NCI-H1930 (cell line): ENCODE measurements around the gene GCN1.
A peak's percentile ranks its signal among the peaks of the same experiment; 100 is the strongest.

Source experiments
- DNase-seq, 2 experiments: peaks; one replicate each; lab custom pipeline; 2025; lab: John Stamatoyannopoulos, UW

Gene GCN1

GRCh38 chr12:120093592-120094355 is 100.7 kb downstream of the GCN1 start:
- no peak for DNase-seq

- DNase-seq: no peak
These were observed 101.3 kb downstream of the GCN1 start for GRCh38 chr12:120093336-120093591.

- no peak for DNase-seq
These were observed 101.8 kb downstream of the GCN1 start for GRCh38 chr12:120092551-120093335.

DNA sequence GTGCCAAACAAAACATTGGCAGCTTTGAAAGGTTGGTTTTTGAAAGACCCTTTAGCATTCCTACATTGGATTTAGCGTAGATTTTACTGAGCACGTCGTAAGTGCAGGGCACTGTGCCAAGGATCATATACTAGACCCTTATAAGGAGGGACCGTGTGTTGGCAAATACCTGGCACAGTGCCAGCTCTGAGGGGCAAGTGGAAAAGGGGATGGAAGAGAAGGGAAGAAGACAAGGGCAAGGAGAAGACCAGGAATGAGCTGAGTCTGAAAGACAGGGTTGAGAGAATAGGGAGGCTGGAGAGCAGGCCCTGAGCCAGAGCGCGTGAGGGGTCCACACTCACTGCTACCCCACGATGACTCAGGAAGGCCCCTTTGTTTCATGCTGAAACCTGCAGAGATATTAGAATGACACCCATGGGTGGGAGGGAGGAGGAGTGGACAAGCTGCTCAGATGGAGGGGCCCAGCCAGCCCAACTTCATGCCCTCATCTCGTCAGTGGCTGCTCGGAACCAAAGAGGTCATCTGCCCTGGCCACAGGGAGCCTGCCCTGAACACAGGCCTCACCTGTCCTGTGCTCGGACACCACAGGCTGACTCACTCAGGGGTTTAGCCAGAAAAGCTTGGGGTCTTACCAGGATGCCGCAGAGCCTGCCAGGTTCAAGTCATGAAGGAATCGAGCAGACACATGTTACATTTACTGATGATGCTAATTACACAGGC is 103.0 kb downstream of the GCN1 start:
- no peak for DNase-seq

GRCh38 chr12:120090626-120091295 is 103.8 kb downstream of the GCN1 start:
- DNase-seq: no peak

- DNase-seq: no peak
These were observed 104.3 kb downstream of the GCN1 start for GRCh38 chr12:120090206-120090605.

GRCh38 chr12:120089796-120090195 is 104.7 kb downstream of the GCN1 start:
- no peak for DNase-seq

GRCh38 chr12:120089105-120089504 is 105.4 kb downstream of the GCN1 start:
- no peak for DNase-seq

- peak; percentile 98 for DNase-seq
These were observed 107.5 kb downstream of the GCN1 start for GRCh38 chr12:120086801-120087621.

DNA sequence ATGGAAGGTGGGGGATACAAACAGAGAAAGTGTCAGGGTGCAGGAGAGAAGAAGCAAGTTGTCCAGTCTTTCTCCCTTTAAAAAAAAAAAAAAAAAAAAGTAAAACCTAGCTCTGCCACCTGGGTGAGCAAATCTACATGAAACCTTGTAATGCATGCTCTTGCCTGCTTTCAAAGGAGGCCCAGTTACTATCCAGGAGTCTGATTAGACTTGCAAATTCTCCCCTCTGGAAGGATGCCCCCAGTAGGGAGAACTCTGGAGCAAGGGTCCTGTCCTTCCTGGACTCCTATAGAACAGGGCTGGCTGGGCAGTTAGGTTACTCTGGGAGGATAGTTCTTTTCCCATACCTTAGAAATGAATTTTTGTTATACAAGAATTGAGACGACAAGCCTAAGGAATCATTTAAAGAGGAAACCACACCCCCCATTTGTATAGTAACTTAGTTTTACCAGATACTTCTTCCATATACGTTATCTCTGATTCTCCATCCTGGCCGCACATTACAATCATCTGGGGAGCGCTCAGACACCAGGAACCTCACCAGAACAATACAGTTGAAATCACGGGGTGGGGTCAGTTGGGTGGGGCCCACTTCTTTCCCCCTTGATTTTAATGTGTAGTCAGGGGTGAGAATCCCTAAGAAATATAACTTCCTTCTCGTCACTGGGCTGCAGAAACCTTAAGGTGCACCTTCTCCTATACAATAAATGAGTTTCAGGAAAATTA is 108.4 kb downstream of the GCN1 start:
- DNase-seq: no peak

DNA sequence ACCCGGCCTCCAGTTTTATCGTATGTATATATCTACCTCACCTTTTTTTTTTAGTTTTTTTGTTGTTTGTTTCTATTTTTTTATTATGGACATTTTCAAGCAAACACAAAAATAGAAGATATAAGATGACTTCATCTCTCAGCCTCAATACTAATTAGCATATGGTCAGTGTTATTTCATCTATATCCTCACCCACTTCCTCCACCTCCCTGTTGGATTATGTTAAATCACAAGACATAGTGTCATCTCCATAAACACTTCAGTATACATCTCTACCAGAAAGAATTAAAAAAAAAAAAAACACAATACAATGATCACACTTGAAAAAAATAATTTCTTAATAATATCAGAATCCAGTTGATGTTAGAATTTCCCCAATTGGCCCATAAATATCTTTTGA is 112.9 kb downstream of the GCN1 start:
- DNase-seq: no peak

DNA sequence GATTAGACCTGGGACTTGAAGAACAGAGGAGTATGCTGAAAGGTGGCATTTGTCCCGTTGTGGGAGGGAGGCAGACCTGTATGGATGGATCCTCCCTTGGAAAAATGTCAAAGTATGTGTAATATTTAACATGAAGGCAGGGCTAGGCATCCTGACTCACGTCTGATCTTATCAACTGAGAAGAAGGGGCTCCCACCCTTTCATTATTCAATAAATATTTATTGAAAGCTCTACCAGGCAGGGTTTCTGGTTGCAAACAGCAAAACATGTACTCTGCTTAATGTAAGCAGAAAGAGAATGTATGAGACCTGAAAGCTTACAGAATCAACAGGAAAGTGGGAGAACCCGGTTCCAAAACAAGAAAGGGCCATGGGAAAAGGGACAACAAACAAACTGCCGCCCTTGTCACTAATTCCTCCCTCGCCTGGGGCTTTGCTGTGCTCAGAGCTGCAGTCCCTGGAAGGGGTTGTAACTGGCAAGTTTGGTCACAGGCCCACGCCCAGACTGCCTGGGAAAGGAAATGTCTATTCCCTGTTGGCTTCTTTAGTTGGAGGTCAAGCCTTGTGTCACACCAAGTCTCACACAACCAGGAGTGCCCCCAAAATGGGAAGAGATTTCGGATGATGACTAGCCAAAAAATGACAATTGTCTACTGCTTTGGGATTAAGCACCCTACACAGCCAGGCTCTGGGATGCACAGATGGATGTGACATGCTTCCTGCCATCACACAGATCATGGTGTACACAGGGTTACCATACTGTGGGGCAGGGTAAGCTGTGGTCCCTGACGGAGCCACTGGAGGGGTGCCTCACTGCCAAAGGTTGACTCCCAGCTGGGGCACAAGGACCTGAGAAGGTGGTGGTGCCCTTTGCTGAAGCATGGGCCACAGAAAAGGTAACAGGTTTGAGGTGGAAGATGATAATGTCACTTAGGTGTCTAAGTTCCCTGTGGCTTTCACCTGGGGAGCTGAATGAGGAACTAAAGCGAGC is 114.8 kb downstream of the GCN1 start:
- no peak for DNase-seq

GRCh38 chr12:120078868-120079267 is 115.6 kb downstream of the GCN1 start:
- DNase-seq: no peak

DNA sequence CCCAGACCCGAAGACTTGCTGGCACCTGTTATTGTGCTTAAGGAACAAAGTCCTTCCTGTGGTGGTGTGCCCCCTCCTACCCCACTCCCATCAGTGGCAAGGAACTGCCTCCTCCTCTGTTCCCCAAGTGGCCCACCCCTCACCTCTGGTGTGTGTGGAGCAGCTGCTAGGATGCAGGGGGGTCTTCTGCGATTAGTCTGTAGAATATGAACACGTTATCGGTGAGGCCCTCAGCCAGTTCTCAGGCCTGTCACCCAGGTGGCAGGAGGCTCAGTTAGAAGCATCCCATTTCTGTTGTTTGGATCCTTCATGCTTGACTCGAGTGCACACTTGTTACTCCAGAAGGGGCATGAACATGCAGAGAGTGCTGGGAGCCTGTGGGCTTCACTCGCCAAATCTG is 117.3 kb downstream of the GCN1 start:
- DNase-seq: no peak
